Sigmoid colon (tissue), 4 donors: ENCODE data around the gene RBP7.

Experiments
- POLR2A ChIP-seq, 2 donors: fragments of 450-650 bp; IDR thresholded peaks; one replicate each; pipeline ENCODE4 v1.6.1; 2016; ENCODE audit warnings: antibody characterized with exemption in 2 of 2, mild to moderate bottlenecking in 2 of 2, moderate library complexity in 2 of 2
- POLR2AphosphoS5 ChIP-seq, 4 donors: sonication (generic); formaldehyde crosslinking; IDR thresholded peaks; one replicate each; pipeline ENCODE4 v1.6.1; 2017; ENCODE audit warnings: antibody characterized with exemption in 4 of 4
- TF ChIP-seq, protein P1 (sequence below), 4 experiments: fragments of 450-650 bp in 3 of 4; fragments of 200-600 bp in 1 of 4; IDR thresholded peaks; one replicate each; pipeline ENCODE4 v1.5.1; 2016 to 2019; ENCODE audit warnings: antibody characterized with exemption in 4 of 4, mild to moderate bottlenecking in 3 of 4, moderate library complexity in 2 of 4

DNA sequence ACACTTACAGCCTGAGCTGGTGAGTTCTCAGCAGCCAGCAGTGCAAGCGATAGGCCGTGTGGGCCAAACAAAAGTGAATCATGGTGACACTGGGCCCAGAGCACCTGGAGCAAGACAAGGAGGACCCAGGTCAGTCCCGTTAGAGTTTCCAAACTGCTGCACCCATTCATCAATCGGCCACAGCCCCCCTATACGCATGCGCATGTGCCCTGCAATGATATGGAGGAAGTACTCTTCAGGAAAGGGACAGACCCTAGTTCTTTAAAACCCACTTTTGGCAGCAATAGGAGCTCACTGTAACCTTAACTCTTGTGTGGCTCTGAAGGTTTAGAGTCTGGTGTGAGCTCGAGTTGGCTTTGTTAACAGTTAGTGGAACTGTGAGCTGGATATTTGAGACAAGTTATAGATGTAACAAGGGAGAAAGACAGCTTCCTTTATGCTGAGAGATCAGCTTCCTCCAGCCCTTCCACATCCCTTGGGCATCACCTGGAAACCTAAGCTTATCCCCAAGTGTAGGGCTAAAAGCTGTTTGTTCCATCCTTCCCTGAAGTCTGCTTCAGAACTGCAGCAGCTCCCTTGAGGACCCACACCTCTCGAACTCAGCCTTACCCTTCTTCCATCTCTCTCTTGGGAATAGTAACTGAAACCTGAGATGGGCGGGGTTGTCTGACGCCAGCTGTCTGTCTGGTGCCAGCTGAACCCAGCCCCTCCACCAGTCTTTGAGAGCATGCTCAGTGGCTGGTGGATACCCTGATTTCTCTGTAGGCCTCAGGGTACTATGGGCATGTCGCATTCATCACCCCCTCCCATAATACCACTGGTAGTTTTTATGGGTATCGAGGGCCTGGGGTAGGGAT lies 36.1 kb upstream of the RBP7 start:
- no peak for TF ChIP-seq POLR2AphosphoS5 (IDR thresholded peaks at IDR 0.05)
- no peak for TF ChIP-seq POLR2A (IDR thresholded peaks at IDR 0.05)
- TF ChIP-seq, protein P1, sequence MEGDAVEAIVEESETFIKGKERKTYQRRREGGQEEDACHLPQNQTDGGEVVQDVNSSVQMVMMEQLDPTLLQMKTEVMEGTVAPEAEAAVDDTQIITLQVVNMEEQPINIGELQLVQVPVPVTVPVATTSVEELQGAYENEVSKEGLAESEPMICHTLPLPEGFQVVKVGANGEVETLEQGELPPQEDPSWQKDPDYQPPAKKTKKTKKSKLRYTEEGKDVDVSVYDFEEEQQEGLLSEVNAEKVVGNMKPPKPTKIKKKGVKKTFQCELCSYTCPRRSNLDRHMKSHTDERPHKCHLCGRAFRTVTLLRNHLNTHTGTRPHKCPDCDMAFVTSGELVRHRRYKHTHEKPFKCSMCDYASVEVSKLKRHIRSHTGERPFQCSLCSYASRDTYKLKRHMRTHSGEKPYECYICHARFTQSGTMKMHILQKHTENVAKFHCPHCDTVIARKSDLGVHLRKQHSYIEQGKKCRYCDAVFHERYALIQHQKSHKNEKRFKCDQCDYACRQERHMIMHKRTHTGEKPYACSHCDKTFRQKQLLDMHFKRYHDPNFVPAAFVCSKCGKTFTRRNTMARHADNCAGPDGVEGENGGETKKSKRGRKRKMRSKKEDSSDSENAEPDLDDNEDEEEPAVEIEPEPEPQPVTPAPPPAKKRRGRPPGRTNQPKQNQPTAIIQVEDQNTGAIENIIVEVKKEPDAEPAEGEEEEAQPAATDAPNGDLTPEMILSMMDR (IDR thresholded peaks at IDR 0.05), result no peak
